ENCODE results near the gene SEC31B.

Gene SEC31B, protein sequence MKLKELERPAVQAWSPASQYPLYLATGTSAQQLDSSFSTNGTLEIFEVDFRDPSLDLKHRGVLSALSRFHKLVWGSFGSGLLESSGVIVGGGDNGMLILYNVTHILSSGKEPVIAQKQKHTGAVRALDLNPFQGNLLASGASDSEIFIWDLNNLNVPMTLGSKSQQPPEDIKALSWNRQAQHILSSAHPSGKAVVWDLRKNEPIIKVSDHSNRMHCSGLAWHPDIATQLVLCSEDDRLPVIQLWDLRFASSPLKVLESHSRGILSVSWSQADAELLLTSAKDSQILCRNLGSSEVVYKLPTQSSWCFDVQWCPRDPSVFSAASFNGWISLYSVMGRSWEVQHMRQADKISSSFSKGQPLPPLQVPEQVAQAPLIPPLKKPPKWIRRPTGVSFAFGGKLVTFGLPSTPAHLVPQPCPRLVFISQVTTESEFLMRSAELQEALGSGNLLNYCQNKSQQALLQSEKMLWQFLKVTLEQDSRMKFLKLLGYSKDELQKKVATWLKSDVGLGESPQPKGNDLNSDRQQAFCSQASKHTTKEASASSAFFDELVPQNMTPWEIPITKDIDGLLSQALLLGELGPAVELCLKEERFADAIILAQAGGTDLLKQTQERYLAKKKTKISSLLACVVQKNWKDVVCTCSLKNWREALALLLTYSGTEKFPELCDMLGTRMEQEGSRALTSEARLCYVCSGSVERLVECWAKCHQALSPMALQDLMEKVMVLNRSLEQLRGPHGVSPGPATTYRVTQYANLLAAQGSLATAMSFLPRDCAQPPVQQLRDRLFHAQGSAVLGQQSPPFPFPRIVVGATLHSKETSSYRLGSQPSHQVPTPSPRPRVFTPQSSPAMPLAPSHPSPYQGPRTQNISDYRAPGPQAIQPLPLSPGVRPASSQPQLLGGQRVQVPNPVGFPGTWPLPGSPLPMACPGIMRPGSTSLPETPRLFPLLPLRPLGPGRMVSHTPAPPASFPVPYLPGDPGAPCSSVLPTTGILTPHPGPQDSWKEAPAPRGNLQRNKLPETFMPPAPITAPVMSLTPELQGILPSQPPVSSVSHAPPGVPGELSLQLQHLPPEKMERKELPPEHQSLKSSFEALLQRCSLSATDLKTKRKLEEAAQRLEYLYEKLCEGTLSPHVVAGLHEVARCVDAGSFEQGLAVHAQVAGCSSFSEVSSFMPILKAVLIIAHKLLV

DNA sequence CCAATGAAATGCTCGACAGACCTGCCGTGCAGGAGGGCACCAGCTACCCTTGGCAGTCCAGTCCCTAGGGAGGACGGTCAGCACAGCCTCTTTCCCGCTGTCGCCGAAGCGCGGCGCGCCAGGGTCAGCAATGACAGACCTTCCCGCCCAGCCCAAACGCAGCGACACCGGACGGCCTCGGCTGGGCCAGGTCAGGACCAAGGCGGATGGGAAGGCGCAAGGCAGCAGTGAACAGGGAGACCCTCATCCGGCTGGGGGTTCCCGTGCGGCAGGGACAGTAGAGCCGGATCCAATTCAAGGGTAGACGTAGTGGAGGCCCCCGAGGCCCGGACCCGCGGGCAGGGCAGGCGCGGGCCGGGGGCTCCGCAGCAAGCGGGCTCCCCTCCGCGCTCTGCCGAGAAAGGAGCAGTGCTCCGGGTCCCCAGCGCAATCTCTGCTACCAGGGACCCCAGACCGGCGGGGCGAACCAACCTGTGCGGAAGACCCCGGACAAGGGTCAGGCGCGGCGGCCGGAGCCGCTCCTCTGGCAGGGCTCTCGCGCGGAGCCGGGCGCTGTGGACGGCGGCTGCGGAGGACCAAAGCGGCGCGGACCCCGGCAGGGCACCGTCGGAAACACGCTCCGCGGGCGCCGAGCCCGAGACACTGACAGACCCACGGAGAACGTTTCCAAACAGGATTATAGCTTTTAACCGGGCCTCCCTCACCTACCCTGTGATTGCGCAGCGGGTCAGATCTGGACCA lies at the start of gene SEC31B:
SEC31B (minus strand) TSS at position 551 of the 741 bp plus-strand sequence. CDS start 2,909 bp downstream, outside the sequence.
- DNase-seq (ENCODE audit: low read depth, low spot score), result no peak

DNA sequence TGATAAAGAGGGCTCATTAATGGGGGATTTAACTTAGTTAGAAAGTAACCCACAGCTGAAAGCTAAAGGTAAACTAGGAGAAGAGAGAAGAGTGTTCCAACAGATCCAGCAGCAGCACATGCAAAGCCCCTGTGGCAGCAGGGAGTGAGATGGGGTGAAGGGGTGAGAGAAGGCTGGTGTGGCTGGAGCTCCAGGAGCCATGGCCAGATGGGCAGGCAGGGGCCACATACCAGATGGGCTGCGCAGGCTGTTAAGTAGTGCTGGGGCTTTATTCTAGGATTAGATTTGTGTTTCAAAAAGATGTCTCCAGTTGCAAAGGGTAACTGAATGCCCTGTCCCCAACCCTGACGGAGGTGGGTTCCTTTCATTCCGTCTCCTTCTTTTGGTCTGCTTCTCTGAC lies 49.3 kb upstream of the SEC31B start:
- DNase-seq (ENCODE audit: low read depth, low spot score), result no peak

DNA sequence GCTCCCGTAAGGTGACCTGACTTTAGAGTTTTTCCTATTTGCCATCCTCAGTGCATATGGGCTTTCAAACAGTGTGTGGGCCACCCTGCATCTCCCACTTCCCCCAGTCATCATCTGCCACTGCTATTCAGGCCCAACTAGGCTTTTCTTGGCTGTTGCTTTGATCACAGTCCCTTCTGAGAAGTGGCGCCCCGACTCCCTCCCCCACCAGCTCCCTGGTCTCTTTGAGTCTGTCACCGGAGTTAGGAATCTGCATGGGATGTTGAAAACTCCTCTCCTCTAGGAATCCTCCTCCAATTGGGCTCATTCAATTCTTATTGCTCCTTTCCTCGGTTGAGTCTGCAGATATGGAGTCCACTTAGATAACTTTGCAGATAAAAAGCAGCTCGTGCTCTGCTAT lies 48.2 kb upstream of the SEC31B start:
- no peak for DNase-seq (ENCODE audit: low read depth, low spot score)

DNA sequence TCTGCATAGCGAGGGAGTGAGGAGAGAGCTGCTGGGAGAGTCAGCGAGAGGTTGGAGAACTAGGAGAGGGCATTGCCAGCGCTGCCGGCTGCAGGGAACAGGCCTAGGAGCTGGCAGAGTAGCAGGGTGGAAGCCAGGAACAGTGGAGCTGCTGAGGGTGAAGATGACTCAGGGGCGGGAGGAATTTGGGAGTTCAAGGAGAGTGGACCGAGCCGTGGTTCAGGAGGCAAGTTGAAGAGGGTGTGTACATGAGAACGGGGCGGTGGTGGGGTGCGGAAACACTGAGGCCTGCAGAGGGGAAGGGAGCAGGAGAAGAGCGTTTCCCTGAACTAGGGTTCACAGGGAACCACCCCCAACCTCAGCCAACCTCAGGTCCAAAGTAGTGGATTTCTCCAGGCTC lies 47.6 kb upstream of the SEC31B start:
- no peak for DNase-seq (ENCODE audit: low read depth, low spot score)

DNA sequence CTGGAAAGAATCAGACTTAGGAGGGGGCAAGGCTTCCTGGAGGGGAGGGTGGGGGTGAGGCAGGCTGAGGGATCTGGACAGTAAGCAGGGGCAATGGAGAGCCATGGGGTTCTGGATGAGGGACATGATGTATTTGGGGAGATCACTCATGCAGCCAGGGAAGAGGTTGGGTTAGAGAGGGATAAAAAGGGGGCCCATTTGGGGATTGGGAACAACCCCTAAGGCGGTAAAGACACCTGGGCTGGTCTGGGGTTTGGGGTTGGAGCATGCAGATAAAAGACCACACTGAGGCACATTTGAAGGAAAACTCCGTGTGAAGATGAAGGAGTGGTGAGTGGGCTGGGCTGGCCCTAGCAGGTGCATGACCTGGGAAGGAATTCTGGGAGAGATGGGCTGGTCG lies 46.9 kb upstream of the SEC31B start:
- no peak for DNase-seq (ENCODE audit: low read depth, low spot score)

DNA sequence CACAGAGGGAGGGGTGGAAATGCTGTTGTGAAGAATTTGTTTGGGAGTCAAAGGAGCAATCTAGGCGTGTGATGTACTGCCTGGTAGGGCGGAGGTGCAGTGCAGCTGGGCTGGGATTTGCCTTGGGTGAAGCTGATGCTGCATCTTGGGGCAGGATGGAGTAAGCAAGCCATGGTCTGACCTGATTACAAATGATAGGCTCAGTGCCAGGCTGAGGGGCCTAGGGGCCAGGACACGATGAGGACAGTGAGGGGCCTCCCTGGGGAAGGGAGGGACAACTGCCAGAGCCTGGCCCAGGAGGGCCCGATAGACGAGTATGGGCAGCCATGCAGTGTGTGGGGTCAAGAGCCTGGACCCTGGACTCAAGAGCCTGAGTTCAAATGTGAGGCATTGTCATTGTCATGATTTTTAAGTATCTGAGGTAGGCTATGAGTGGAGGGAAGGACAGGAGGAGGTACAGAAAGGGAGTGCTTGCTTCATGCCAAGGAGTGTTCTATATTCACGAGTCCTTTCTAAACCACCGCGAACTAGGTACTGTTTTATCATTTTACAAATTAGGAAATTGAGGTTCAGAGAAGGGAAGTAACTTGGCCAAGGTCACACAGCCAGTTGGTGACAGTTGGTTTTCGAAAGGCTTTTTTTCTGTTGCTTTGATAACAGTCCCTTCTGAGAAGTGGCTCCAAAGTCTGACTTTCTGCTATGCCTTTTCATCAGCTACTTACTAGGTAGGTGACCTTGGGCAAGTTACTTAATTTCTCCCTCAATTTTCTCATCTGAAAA lies 45.7 kb upstream of the SEC31B start:
- DNase-seq (ENCODE audit: low read depth, low spot score), result no peak

DNA sequence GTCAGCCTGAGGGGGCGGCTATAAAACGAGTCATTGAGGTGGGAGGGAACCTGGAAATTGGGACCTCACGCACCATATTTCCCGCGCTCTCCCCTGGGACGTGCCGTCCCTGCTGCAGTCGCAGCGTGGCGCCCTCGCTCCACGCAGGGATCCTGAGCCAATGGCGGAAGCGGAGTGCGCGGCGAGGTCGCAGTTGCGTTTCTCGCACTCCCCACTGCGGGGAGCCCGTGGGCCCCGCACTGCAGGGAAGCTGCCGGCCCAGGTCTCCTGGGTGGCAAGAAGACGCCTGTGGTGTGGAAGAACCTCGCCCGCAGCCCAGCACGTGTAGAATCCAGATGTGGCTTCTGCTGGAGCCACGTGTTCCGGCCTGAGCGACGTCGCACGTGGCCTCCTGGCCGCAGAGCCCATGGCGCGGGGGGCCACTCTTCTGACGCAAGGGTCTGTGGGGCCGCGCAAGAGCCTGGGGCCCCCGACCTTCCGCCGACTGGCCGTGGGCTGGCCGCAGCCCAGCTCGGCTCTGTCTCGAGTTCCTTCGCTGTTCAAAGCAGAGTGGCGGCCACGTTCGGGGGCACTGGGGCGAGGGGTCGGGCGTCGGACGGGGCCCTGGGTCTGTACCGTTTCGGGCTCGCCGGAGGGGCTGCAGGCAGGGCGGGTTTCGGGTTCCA lies 42.5 kb upstream of the SEC31B start:
- DNase-seq (ENCODE audit: low read depth, low spot score), result no peak

DNA sequence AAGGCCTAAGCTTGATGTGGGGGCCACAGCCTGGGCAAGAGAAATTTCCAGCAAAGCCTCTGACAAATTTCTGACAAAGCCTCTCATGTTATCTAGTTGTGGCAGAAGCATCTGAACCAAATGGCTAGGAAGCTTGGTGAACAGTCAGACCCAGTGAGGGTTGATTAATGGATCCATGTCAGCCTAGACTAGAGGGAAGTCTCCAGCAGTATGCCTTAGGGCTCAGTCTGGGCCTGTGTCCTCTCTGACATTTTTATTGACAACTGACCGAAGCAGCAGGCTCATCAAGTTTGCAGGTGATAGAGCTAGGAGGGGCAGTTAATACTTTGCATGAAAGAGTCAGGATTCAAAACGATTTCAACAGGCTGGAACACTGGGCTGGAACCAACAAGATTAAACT lies 41.3 kb upstream of the SEC31B start:
- DNase-seq (ENCODE audit: low read depth, low spot score), result no peak

DNA sequence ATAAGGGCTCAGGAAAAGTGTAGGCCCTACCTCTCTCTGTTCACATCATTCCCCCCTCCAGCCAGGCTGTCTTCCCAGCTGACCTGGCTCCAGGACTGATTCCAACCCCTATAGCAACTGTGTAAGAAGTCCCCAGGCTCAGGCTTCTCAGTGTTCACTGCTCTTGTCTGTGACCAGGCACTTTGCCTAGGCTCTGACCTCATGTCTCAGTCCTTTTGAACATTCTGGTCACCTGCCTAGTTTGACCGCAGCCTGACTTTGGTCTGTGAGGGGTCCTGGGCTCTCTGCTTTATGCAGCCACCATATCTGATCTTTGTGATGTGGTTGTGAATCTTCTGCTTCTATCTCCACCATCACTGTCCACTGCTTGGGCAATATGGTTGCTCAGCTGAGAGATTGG lies 40.6 kb upstream of the SEC31B start:
- no peak for DNase-seq (ENCODE audit: low read depth, low spot score)

DNA sequence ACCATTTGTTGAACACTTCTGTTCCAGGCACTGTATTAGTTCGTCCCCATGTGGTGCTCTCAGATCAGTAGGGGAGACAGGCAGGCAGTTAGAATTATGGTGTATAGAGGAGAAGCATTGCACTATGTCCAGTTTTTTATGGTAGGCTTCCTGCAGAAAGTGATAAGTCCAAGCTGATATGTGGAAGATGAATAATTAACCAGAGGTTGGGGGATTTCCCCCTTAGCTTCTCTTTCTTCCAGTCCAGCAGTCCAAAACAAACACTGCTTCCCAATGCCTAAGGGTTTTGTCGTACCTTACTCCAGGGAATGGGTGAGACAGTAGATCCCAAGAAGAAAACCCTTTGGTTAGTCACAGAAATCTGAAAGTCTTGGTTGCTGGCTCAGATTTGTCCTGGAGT lies 35.2 kb upstream of the SEC31B start:
- DNase-seq (ENCODE audit: low read depth, low spot score), result no peak

DNA sequence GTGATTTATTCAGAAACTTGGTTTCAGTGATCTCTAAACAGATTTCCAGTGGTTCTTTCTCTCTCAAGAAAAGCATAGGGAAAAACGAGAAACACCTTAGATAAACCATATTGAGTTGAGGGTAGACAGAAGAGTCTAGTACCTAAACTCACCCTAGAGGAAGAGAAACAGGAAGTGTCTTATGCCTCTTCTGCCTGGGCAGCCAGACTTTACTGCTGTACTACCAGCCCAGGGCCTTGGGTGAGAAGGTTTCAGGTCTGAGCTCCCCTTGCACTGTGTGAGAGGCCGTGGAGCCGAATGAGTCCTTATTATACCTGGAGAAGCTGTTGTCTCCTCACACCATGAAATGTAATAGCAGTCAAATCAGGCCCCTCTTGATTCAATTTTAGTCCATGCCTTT lies 34.3 kb upstream of the SEC31B start:
- no peak for DNase-seq (ENCODE audit: low read depth, low spot score)

DNA sequence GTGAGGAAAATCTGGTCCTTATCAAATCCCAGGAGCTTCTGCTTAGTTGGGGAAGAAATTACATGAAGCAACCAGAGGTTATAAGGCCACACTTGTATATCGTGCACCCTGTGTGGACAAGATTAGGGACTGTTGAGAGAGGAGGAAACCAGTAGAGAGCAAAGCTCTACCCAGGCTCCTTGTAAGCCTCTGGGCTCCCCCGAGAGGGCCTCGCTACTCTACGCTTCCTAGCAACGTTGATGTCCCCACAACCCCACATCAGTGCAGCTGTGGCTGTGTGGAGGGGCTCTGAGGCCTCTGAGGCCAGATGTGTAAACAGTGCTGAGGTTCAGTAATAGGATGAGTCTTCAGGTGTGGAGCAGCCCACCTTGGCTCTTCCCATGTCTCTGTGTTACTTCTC lies 32.1 kb upstream of the SEC31B start:
- DNase-seq (ENCODE audit: low read depth, low spot score), result no peak

DNA sequence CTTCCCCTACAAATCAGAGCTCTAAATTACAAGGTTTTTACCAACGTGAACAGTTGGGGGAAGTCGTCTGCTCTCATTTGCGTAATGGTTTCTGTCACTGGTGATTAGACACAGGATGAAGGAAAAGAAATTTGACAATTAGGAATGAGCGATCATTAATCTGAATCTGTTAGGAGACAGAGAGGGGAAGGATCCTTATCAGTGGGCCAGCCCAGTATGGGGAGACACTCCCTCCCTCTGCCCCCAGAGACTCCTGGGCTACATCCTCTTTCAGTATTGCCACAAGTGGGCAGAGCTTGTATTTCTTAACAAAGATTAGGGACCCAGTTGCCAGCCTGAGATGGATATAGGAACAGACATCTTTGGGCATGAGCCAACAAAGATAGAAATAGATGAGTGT lies 31.5 kb upstream of the SEC31B start:
- no peak for DNase-seq (ENCODE audit: low read depth, low spot score)

DNA sequence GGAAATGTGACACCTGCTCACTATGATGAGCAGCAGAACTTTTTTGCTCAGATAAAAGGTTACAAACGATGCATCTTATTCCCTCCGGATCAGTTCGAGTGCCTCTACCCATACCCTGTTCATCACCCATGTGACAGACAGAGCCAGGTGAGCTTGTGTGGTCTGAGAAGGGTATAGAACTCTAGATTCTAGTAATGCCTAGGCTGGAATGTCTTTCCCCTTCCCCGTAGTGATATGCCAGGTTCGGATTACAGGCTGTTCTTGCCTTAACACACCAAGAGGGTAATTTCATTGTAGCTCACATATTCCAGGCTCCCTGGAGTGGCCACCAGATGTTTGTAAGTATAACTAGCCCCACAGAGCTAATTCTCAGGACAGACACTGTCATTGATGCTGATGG lies 25.3 kb upstream of the SEC31B start:
- DNase-seq (ENCODE audit: low read depth, low spot score), result no peak

DNA sequence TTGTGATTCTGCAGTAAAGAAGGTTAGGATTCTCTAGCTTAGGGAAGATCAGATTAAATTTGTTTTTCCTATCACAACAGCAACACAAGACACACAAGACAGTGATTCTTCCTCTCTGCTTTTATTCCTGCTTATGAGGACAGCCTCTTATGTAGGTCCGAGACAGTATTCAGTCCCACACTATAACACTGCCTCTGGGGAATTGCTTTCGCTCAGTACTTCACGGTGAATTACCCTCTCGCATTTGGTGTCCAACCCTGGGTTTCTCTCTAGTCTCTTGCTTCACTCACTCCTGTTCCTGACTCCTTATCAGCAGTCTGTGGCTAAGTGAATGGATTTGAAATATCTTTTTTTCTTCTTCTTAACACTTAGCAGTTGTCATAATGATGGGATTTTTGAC lies 17.8 kb upstream of the SEC31B start:
- no peak for DNase-seq (ENCODE audit: low read depth, low spot score)

DNA sequence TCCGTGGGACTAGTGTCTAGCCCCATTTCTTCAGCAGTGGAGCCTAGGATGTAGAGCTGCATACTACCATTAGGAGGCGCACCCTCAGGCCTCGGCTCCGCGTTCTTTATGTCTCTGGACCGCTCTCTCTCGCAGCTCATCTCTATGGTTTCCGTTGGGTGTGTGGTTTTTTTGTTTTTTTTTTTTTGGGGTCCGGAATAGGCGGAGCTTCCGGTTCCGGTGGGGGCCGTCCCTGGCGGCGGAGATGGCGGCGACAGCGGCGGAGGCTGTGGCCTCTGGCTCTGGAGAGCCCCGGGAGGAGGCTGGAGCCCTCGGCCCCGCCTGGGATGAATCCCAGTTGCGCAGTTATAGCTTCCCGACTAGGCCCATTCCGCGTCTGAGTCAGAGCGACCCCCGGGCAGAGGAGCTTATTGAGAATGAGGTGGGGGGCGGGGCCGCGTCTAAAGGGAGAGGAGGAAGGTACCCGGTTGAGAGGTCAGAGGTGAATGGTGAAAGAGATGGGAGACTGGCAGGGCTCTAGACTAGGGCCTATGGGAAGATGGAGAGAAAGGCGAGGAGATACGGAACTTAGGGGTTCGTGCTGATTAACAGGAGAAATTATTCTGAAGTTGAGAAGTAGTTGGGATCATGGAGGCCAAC lies 16.2 kb upstream of the SEC31B start, which contains the start of gene HIF1AN:
HIF1AN (plus strand) TSS at position 229 of the 639 bp plus-strand sequence; CDS start at position 245, 16 bp downstream.
- DNase-seq (ENCODE audit: low read depth, low spot score), result peak; percentile 92

DNA sequence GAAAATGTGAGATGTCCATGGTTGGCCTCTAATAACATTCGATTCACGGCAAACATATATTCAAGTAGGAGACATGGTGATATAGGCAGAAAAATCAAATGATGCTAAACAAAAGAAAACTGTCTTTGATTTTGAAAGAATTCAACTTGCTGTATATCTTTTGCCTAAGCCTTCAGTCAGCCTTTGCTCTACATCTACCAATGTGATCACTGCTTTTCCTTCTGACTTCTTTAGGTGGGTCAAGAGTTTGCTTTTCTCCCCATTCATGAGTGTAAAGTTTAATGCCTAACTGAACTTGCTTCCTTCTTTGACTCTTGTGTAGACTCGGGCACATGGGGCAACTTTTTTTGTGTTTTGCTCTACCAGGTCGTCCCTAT lies 15.7 kb upstream of the SEC31B start:
- no peak for DNase-seq (ENCODE audit: low read depth, low spot score)

DNA sequence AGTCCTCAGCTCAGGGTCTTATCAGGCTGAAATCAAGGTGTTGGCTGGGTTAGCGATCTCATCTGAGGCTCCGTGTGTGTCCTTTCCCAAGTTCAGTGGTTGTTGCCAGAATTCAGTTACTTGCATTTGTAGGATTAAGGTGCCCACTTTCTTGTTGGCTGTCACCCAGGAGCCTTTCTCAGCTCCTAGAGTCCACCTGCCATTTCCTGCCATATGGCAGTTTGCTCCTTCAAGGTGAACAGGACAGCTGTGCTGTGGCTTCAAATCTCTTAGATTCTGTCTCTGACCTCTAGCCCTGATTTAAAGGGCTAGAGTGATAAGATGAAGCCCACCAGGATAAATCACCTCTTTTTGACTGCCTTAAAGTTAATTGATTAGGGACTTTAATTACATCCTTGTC lies 15.1 kb upstream of the SEC31B start:
- no peak for DNase-seq (ENCODE audit: low read depth, low spot score)

DNA sequence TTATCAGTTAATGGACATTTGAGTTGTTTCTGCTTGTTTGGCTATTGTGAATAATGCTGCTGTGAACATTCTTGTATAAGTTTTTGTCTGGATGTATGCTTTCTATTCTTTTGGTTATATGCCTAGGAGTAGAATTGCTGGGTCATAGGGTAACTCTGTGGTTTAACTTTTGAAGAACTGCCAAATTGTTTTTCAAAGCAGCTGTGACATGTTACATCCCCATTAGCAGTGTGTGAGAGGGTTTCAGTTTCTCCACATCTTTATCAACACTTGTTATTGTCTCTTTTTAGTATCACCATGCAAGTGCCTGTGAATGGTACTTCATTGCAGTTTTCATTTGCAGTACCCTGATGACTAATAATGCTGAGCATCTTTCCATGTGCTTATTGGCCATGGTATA lies 12.1 kb upstream of the SEC31B start:
- no peak for DNase-seq (ENCODE audit: low read depth, low spot score)

Measured in smooth muscle cell of the brain vasculature (primary cell).